Measurements from ENCODE around the gene ABCD1.
"Not testable (repeated sequence)": the region's sequence is repeated elsewhere in the genome, so short reads cannot be mapped to it uniquely, and the experiment has no call there.

ABCD1 gene

DNA sequence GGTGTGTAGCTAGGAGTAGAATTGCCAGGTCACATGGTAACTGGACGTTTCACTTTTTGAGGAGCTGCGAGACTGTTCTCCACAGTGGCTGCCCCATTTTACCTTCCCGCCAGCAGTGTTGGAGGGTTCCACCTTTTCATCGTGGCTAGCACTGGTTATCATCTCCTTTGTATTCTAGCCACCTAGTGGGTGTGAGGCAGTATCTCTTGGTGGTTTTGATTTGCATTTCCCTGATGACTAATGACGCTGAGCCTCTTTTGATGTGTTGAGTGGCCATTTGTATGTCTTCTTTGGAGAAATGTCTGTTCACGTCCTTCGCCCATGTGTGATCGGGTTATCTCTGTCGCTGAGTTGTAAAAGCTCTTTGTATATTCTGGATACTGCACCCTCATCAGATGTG is 10.6 kb downstream of the ABCD1 start:
- Mint-ChIP-seq H3K4me1 (peaks cover 24% of the 10 kb centered on the region), H3K27me3 (no peaks in the 10 kb centered on the region), H3K4me3 (no peak overlapping the region), H3K27ac (no peak overlapping the region), H3K9me3 (no peaks in the 10 kb centered on the region), H3K36me3 (peaks cover 8% of the 10 kb centered on the region)

DNA sequence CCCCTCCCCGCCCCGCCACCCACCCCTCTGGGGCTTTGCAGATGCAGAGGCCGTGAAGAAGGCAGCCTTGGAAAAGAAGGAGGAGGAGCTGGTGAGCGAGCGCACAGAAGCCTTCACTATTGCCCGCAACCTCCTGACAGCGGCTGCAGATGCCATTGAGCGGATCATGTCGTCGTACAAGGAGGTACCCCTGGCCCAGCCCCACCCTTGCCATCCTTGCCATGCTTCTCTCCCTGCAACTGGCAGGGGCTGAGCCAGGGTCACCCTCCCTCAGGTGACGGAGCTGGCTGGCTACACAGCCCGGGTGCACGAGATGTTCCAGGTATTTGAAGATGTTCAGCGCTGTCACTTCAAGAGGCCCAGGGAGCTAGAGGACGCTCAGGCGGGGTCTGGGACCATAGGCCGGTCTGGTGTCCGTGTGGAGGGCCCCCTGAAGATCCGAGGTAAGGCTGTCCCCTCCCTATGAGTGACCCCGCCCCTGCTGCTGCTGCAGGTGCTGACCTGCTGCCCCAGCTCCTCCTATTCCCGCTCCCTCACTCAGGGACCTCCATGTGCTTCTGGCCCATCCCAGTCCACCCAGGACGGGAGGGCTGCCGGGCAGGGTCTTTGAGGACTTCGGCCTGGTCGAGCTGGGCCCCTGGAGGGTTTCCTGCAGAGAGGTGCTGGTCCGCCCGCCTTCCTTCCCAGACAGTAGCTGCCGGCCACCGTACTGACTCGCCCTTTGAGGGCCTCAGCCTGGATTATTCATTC is 11.6 kb downstream of the ABCD1 start:
- no peaks in the 10 kb centered on the region for H3K9me3 Mint-ChIP-seq
- no peak overlapping the region for H3K4me3 Mint-ChIP-seq
- H3K4me1 Mint-ChIP-seq = peaks cover 27% of the 10 kb centered on the region
- no peaks in the 10 kb centered on the region for H3K27me3 Mint-ChIP-seq
- H3K36me3 Mint-ChIP-seq = peaks cover 7% of the 10 kb centered on the region
- no peak overlapping the region for H3K27ac Mint-ChIP-seq

GRCh38 chrX:153736871-153737441 is 12.3 kb downstream of the ABCD1 start:
- Mint-ChIP-seq H3K36me3 (peaks cover 2% of the 10 kb centered on the region), H3K27ac (no peak overlapping the region), H3K4me3 (no peak overlapping the region), H3K27me3 (no peaks in the 10 kb centered on the region), H3K9me3 (no peaks in the 10 kb centered on the region), H3K4me1 (peaks cover 21% of the 10 kb centered on the region)

DNA sequence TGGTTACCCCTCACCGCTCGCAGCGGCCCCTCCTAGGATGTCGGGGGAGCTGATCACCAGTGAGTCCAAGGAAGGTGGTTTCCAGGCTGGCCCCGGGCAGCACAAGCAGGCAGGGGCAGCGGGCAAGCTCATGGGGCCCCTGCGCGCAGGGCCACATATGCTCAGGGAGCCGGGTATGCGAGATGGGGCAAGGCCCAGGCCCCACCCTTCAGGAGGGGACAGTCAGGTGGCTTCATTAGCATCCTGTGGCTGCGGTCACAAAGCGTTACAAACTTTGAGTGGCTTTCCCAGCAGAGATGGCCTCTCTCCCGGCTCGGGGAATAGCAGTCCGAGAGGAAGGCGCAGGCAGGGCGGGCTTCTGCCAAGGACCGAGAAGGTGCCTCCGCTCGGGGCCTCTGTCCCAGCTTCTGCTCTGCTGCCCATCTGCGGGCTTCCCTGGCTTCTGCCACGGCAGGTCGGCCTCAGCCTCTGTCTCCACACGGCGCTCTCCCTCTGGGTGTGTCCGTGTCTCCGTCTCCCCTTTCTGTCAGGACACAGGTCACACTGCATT is 13.5 kb downstream of the ABCD1 start:
- Mint-ChIP-seq H3K9me3 (no peaks in the 10 kb centered on the region), H3K4me1 (peaks cover 21% of the 10 kb centered on the region), H3K27me3 (no peaks in the 10 kb centered on the region), H3K4me3 (no peak overlapping the region), H3K36me3 (peaks cover 2% of the 10 kb centered on the region), H3K27ac (no peak overlapping the region)

GRCh38 chrX:153739754-153740486 is 15.3 kb downstream of the ABCD1 start:
- Mint-ChIP-seq H3K4me1 (peaks cover 20% of the 10 kb centered on the region), H3K36me3 (peaks cover under 1% of the 10 kb centered on the region), H3K27ac (peak overlapping the region; percentile 17), H3K9me3 (no peaks in the 10 kb centered on the region), H3K4me3 (peak overlapping the region; percentile 4), H3K27me3 (no peaks in the 10 kb centered on the region)

- no peak overlapping the region for H3K4me3 Mint-ChIP-seq
- no peaks in the 10 kb centered on the region for H3K9me3 Mint-ChIP-seq
- H3K27ac Mint-ChIP-seq = no peak overlapping the region
- no peaks in the 10 kb centered on the region for H3K27me3 Mint-ChIP-seq
- H3K4me1 Mint-ChIP-seq = peaks cover 12% of the 10 kb centered on the region
- H3K36me3 Mint-ChIP-seq = no peaks in the 10 kb centered on the region
Observed at GRCh38 chrX:153740631-153741222, 16.1 kb downstream of the ABCD1 start.

DNA sequence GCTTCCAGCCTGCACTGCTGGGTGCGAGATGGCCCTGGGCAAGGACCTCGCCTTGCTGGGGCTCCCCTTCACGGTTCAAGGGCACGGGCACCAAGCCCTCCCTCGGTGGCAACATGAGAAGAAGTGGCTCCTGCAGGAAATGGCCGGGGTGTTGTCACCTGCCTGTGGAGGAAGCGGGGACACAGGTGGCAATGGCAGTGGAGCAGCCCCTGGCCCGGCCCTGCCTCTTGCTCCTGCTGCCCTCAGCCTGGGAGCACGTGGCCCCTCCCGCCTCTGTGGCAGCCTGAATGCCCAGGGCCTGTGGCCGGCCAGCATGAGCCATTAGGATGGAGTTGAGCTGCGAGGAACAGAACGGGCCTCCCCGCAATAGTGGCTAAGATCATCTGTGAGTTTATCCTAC is 16.8 kb downstream of the ABCD1 start:
- no peak overlapping the region for H3K27ac Mint-ChIP-seq
- no peaks in the 10 kb centered on the region for H3K36me3 Mint-ChIP-seq
- no peak overlapping the region for H3K4me3 Mint-ChIP-seq
- H3K27me3 Mint-ChIP-seq = peaks cover 1% of the 10 kb centered on the region
- H3K4me1 Mint-ChIP-seq = peaks cover 12% of the 10 kb centered on the region
- H3K9me3 Mint-ChIP-seq = no peaks in the 10 kb centered on the region

DNA sequence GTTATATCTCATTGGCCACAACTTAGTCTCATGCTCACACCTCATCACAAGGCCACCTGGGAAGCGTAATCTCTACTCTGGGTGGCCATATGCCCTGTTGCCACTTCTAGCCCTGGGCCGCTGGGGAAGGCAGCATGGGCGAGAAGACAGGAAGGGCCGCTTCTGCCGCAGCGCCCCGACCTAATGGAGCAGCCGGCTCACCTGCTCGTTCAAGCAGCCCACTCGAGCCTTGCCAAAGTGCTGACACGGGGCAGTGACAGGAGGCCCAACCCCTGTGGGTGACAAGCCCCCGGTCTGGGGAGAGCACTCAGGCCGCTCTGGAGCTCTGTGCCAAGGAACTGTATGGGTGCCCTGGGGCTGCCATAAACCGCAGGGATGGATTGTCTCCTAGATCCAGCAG is 17.5 kb downstream of the ABCD1 start:
- H3K4me1 Mint-ChIP-seq = peaks cover 12% of the 10 kb centered on the region
- not testable (repeated sequence) for H3K9me3 Mint-ChIP-seq, H3K27ac Mint-ChIP-seq, H3K36me3 Mint-ChIP-seq, H3K4me3 Mint-ChIP-seq, H3K27me3 Mint-ChIP-seq

DNA sequence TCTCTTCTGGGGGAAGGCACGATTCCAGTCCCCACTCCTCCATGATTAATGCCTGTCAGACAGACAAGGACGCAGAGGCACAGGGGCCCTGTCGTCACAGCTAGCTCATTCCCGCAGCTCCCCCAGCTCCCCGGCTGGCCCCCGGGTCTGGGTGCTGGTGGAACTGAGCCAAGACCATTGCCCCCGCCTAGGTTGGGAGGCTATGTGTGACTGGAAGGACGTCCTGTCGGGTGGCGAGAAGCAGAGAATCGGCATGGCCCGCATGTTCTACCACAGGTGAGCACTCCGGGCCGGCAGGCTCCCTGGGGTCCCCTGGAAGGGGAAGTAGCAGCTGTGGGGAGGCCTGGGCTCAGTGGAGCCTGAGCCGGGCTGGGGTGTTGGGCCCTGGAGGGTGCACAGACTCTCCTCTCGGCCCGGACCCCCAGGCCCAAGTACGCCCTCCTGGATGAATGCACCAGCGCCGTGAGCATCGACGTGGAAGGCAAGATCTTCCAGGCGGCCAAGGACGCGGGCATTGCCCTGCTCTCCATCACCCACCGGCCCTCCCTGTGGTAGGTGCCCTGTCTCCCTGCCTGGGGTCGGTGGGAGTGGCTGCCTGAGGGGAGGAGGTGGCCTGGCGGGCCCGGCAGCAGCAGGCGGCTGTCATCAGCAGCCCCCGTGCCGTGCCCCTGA is 18.3 kb downstream of the ABCD1 start:
- H3K4me1 Mint-ChIP-seq = peaks cover 12% of the 10 kb centered on the region
- not testable (repeated sequence) for H3K27ac Mint-ChIP-seq, H3K36me3 Mint-ChIP-seq, H3K4me3 Mint-ChIP-seq, H3K27me3 Mint-ChIP-seq, H3K9me3 Mint-ChIP-seq

- H3K27ac Mint-ChIP-seq, H3K36me3 Mint-ChIP-seq, H3K27me3 Mint-ChIP-seq, H3K4me3 Mint-ChIP-seq, H3K9me3 Mint-ChIP-seq: not testable (repeated sequence)
- peaks cover 12% of the 10 kb centered on the region for H3K4me1 Mint-ChIP-seq
Observed at GRCh38 chrX:153743468-153744209, 19.0 kb downstream of the ABCD1 start.

GRCh38 chrX:153744210-153745066 is 19.8 kb downstream of the ABCD1 start:
- Mint-ChIP-seq H3K36me3 (no peaks in the 10 kb centered on the region), H3K9me3 (no peaks in the 10 kb centered on the region), H3K27ac (no peak overlapping the region), H3K4me1 (peaks cover 12% of the 10 kb centered on the region), H3K27me3 (peaks cover 1% of the 10 kb centered on the region), H3K4me3 (no peak overlapping the region)

DNA sequence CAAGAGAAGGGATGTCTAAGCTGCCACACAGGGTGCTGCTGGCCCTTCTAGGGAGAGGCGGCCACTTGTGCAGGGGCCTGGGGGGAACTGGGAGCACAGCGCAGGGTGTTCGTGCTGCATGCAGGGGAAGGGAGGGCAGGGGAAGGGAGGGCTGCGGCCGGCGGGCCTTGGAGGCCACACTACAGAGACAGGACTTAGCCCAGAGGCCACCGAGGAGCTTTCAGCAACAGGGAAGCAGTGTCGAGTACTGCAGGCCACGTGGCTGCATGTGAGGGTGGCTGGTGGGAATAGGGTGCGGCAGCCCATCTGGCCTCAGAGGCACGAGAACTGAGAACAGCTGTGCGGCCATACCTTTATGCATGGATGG is 20.4 kb downstream of the ABCD1 start:
- not testable (repeated sequence) for H3K4me3 Mint-ChIP-seq, H3K9me3 Mint-ChIP-seq, H3K27me3 Mint-ChIP-seq, H3K27ac Mint-ChIP-seq, H3K36me3 Mint-ChIP-seq
- peaks cover 11% of the 10 kb centered on the region for H3K4me1 Mint-ChIP-seq

GRCh38 chrX:153746359-153746758 is 21.7 kb downstream of the ABCD1 start:
- Mint-ChIP-seq H3K27ac (no peak overlapping the region), H3K4me1 (no peaks in the 10 kb centered on the region), H3K9me3 (no peaks in the 10 kb centered on the region), H3K27me3 (peaks cover 1% of the 10 kb centered on the region), H3K4me3 (no peak overlapping the region), H3K36me3 (no peaks in the 10 kb centered on the region)

DNA sequence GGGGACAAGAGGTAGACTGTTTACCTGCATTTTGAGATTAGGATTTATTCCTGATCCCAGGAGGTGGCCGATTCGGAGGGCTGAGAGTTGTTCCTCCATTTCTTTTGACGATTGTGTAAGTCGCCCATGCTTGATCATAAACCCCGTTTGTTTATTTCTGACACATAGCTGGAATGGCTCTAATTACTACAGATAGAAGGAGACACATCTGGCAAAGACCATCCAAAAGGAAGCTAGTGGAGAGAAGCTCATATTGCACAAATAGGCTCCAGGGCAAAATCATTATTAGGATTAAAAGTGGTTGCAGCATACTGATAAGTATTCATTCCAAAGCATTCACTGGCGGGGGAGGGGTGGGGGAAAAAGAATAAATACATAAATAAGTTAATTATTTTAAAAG is 22.3 kb downstream of the ABCD1 start:
- H3K36me3 Mint-ChIP-seq, H3K9me3 Mint-ChIP-seq, H3K4me3 Mint-ChIP-seq, H3K27ac Mint-ChIP-seq, H3K4me1 Mint-ChIP-seq, H3K27me3 Mint-ChIP-seq: not testable (repeated sequence)

Data from activated naive CD4-positive, alpha-beta T cell treated with anti-CD3 and anti-CD28 coated beads, Interleukin-2, amount 50 U/mL, for 24 hours (primary cell).